Keratinocyte (primary cell): Measurements from ENCODE around the gene THBS1. TPM values are rescaled to one million over a fixed set of nuclear protein-coding genes. Genes with fewer than 3 reads are reported as not detected.

Experiments
- DNase-seq: peaks from one replicate; pipeline ENCODE4 v3.0.0-alpha.2; 2011; ENCODE audit warnings: low read depth, missing footprints, low spot score
- FAIRE-seq: peaks from 2 replicates; lab custom pipeline; 2011; peaks lifted over from hg19 to GRCh38; lab: Jason Lieb, UNC
- H2AFZ ChIP-seq: 2 replicates; pipeline ENCODE4 v1.6.0; 2012; ENCODE audit warnings: low read length, control low read depth, inconsistent platforms; ENCODE audit not compliant: control insufficient read depth
- H3K27ac ChIP-seq: 2 replicates; pipeline ENCODE4 v1.5.1; 2011; ENCODE audit warnings: low read length; ENCODE audit not compliant: control insufficient read depth, insufficient read depth
- H3K27me3 ChIP-seq: 3 replicates; pipeline ENCODE4 v1.6.0; 2011; ENCODE audit warnings: low read length; ENCODE audit not compliant: control insufficient read depth, insufficient read depth; ENCODE audit errors: extremely low read depth
- H3K36me3 ChIP-seq, 2 experiments: 2 replicates in 1 of 2; 3 replicates in 1 of 2; pipeline ENCODE4 v1.5.1; 2011; ENCODE audit warnings: low read length in 2 of 2, mild to moderate bottlenecking in 1 of 2; ENCODE audit not compliant: control insufficient read depth in 2 of 2, insufficient read depth in 2 of 2; ENCODE audit errors: extremely low read depth in 1 of 2
- H3K4me1 ChIP-seq: 3 replicates; pipeline ENCODE4 v1.5.1; 2011; ENCODE audit warnings: low read length; ENCODE audit not compliant: control insufficient read depth, insufficient read depth; ENCODE audit errors: extremely low read depth
- H3K4me2 ChIP-seq: 3 replicates; pipeline ENCODE4 v1.6.0; 2011; ENCODE audit warnings: low read depth, low read length; ENCODE audit not compliant: control insufficient read depth, insufficient read depth; ENCODE audit errors: extremely low read depth
- H3K4me3 ChIP-seq, 3 experiments: fragments of 200-600 bp in 1 of 3; sonication (generic) in 1 of 3; 2 replicates in 2 of 3; 3 replicates in 1 of 3; pipeline ENCODE4 v1.5.1; 2011 to 2016; ENCODE audit warnings: low read length in 3 of 3, mild to moderate bottlenecking in 3 of 3, control low read depth in 2 of 3, inconsistent platforms in 1 of 3, low read depth in 1 of 3, mixed read lengths in 1 of 3, mixed run types in 1 of 3, moderate library complexity in 1 of 3; ENCODE audit not compliant: control insufficient read depth in 2 of 3, insufficient read depth in 2 of 3; ENCODE audit errors: extremely low read depth in 1 of 3
- H3K79me2 ChIP-seq: 2 replicates; pipeline ENCODE4 v1.6.0; 2012; ENCODE audit warnings: low read length; ENCODE audit not compliant: control insufficient read depth, insufficient read depth
- H3K9ac ChIP-seq: 3 replicates; pipeline ENCODE4 v1.6.0; 2011; ENCODE audit warnings: low read length; ENCODE audit not compliant: control insufficient read depth, insufficient read depth; ENCODE audit errors: extremely low read depth
- H3K9me1 ChIP-seq: 3 replicates; pipeline ENCODE4 v1.6.0; 2011; ENCODE audit warnings: low read length; ENCODE audit not compliant: control insufficient read depth, insufficient read depth; ENCODE audit errors: extremely low read depth
- H3K9me3 ChIP-seq: 2 replicates; pipeline ENCODE4 v1.5.1; 2012; ENCODE audit warnings: low read depth, low read length; ENCODE audit not compliant: control insufficient read depth
- H4K20me1 ChIP-seq: 3 replicates; pipeline ENCODE4 v1.6.0; 2011; ENCODE audit warnings: low read length; ENCODE audit not compliant: control insufficient read depth, insufficient read depth; ENCODE audit errors: extremely low read depth
- EZH2 ChIP-seq: IDR thresholded peaks from one replicate; pipeline ENCODE4 v1.6.1; 2012; ENCODE audit warnings: inconsistent platforms, mild to moderate bottlenecking, low read length, moderate library complexity
- dilution Hi-C: fragments of 300-500 bp; cut with MboI; formaldehyde crosslinking; loops from one replicate; pipeline ENCODE4 v1.7.0; 2020; ENCODE audit warnings: low sequenced_read_pairs; ENCODE audit not compliant: extremely low pct_ligation_motif_present
- polyA plus RNA-seq, 5 experiments: library from polyadenylated mRNA; depleted of rRNA in 3 of 5; stranded (reverse) in 3 of 5; stranded (forward) in 1 of 5; unstranded in 1 of 5; fragments of >200 nt; gene quantifications; 1 replicate in 1 of 5; 2 replicates in 3 of 5; 3 replicates in 1 of 5; pipeline versions ENCODE4 v1.2.1 to v1.2.3, GENCODE V29; 2011 to 2012; ENCODE audit warnings: missing spikeins in 2 of 5, low read depth in 1 of 5, low replicate concordance in 1 of 5
- TF ChIP-seq, protein P1 (sequence below), 3 experiments: IDR thresholded peaks in 1 of 3; conservative IDR thresholded peaks in 1 of 3; optimal IDR thresholded peaks in 1 of 3; 2 replicates in 2 of 3; 3 replicates in 1 of 3; pipeline versions ENCODE3 to v1.5.1; 2011; ENCODE audit warnings: low read length in 3 of 3, mild to moderate bottlenecking in 3 of 3, moderate library complexity in 2 of 3, control low read depth in 1 of 3, inconsistent platforms in 1 of 3; ENCODE audit not compliant: insufficient read depth in 2 of 3; ENCODE audit errors: extremely low read depth in 1 of 3

The THBS1 gene
- polyA plus RNA-seq, 1 donor (not counting 4 experiments of a cell fraction or from before 2014, with no cell fraction given), result 789 TPM

DNA sequence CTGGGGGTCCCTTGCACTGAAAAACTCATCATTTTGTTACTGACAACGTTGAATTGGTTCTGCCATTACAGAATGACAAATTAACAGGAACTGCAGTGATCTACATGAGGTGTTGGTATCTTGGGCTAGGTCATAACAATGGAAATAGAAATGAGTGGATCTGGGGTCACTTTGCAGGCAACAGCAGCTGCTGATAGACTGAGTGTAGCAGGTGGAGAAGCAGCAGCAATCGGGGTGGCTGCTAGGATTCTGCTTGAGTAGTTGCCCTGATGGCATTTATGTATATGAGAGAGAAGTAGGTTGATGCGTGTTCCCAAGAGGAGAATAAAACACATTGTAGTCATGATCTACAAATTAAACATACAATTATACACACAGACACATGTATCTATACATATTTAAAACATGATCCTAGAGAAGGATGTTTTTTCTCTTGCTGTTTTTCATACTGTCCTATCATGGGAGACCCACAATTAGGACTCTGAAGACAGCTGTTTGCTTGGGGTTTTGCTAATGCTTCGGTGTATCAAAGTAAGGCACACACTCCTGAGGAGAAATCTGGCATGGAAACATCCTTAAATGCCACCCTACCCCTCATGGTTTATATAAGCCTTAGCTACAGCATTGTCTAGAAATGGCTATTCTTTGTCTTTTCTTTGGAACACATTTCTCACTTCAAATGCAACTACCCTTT, 15.8 kb upstream of the THBS1 start:
- Histone ChIP-seq H3K9me3 (no peaks in the 10 kb centered on the region), H4K20me1 (no peaks in the 10 kb centered on the region), H3K4me3 (no peak overlapping the region), H3K9ac (no peak overlapping the region), H3K4me1 (no peaks in the 10 kb centered on the region), H3K27me3 (no peaks in the 10 kb centered on the region), H3K27ac (no peak overlapping the region), H3K9me1 (no peaks in the 10 kb centered on the region), H3K4me2 (no peak overlapping the region), H3K36me3 (no peaks in the 10 kb centered on the region), H2AFZ (no peak overlapping the region), H3K79me2 (no peaks in the 10 kb centered on the region)
- FAIRE-seq (no peak), DNase-seq (no peak)
- TF ChIP-seq, protein P1, sequence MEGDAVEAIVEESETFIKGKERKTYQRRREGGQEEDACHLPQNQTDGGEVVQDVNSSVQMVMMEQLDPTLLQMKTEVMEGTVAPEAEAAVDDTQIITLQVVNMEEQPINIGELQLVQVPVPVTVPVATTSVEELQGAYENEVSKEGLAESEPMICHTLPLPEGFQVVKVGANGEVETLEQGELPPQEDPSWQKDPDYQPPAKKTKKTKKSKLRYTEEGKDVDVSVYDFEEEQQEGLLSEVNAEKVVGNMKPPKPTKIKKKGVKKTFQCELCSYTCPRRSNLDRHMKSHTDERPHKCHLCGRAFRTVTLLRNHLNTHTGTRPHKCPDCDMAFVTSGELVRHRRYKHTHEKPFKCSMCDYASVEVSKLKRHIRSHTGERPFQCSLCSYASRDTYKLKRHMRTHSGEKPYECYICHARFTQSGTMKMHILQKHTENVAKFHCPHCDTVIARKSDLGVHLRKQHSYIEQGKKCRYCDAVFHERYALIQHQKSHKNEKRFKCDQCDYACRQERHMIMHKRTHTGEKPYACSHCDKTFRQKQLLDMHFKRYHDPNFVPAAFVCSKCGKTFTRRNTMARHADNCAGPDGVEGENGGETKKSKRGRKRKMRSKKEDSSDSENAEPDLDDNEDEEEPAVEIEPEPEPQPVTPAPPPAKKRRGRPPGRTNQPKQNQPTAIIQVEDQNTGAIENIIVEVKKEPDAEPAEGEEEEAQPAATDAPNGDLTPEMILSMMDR (optimal IDR thresholded peaks at IDR 0.05 in 1 of 3, IDR thresholded peaks at IDR 0.05 in 1 of 3, conservative IDR thresholded peaks at IDR 0.05 in 1 of 3; ENCODE audit: extremely low read depth in 1 of 3, insufficient read depth in 2 of 3, low read length in 3 of 3), result no peak
- dilution Hi-C loops, result no loop called here

DNA sequence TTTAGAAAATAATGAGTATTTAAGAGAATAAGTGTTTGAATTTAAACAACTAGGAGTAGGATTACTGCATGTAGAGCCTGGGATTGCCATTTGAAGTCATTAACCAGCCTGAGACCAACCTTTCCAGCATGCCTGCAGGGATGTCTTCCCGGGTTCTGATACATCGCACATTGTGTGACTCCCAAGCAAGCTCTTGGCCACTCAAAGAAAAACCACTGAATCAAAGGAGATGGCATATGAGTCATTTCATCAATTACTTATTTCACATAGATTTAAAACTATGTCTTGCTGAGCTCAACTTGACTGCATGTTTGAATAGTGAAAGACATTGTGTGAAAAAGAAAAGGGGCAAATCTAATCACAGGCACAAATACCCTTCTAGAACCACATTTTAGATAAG, 15.0 kb upstream of the THBS1 start:
- no peaks in the 10 kb centered on the region for H3K36me3 ChIP-seq
- no peak overlapping the region for H3K9ac ChIP-seq
- no peaks in the 10 kb centered on the region for H3K9me1 ChIP-seq
- H3K79me2 ChIP-seq, result no peaks in the 10 kb centered on the region
- FAIRE-seq (no peak), DNase-seq (no peak)
- H3K4me2 ChIP-seq, result no peak overlapping the region
- dilution Hi-C loops, result no loop called here
- no peak overlapping the region for H3K4me3 ChIP-seq
- no peak overlapping the region for H2AFZ ChIP-seq
- H4K20me1 ChIP-seq, result no peaks in the 10 kb centered on the region
- no peak for TF ChIP-seq EZH2
- TF ChIP-seq, protein P1 (optimal IDR thresholded peaks at IDR 0.05 in 1 of 3, IDR thresholded peaks at IDR 0.05 in 1 of 3, conservative IDR thresholded peaks at IDR 0.05 in 1 of 3; ENCODE audit: extremely low read depth in 1 of 3, insufficient read depth in 2 of 3, low read length in 3 of 3), result no peak
- H3K4me1 ChIP-seq, result no peaks in the 10 kb centered on the region
- H3K27ac ChIP-seq, result no peak overlapping the region
- H3K27me3 ChIP-seq, result no peaks in the 10 kb centered on the region
- H3K9me3 ChIP-seq, result no peaks in the 10 kb centered on the region
